ENCODE results near the gene SLC44A1.

GRCh38 chr9:105333076-105333475 is 88.6 kb downstream of the SLC44A1 start:
- TF ChIP-seq CTCF (IDR thresholded peaks at IDR 0.05) = no peak
- TF ChIP-seq POLR2A (IDR thresholded peaks at IDR 0.05) = no peak

All from tibial nerve (tissue), 3 donors.